OCI-LY7 (cell line): ENCODE measurements around the gene TIMM10. TPM values are rescaled to one million over a fixed set of nuclear protein-coding genes. Genes with fewer than 3 reads are reported as not detected.

Experiments used
- BruUV-seq: library from RNA; stranded (reverse); fragments of 400-500 nt; replicated peaks from 2 replicates; lab custom pipeline; 2021; lab: Mats Ljungman, UMichigan
- CTCF ChIA-PET: fragments of 300-600 bp; sonication (Branson Sonifier 250); formaldehyde crosslinking; loops from one replicate; lab custom pipeline; 2022; ENCODE audit warnings: antibody characterized with exemption; ENCODE audit not compliant: unreplicated experiment; lab: Charles Lee
- POLR2A ChIA-PET: fragments of 300-600 bp; sonication (Branson Sonifier 250); formaldehyde crosslinking; loops from one replicate; lab custom pipeline; 2022; ENCODE audit warnings: antibody characterized with exemption; lab: Charles Lee
- DNase-seq: peaks from one replicate; pipeline ENCODE4 v3.0.0-alpha.2; 2015; ENCODE audit warnings: low spot score
- H2AFZ ChIP-seq: fragments of 200-600 bp; sonication (generic), shearing (Covaris generic); 2 replicates; pipeline ENCODE4 v1.6.1; 2014; ENCODE audit warnings: mild to moderate bottlenecking, antibody characterized with exemption, low read length, moderate library complexity
- H3K27ac ChIP-seq: fragments of 200-600 bp; sonication (generic); 2 replicates; pipeline ENCODE4 v1.5.1; 2014; ENCODE audit warnings: mixed run types, low read depth, mild to moderate bottlenecking, moderate library complexity, low read length, inconsistent platforms; ENCODE audit not compliant: poor library complexity, severe bottlenecking
- H3K36me3 ChIP-seq: fragments of 200-600 bp; sonication (generic); 2 replicates; pipeline ENCODE4 v1.6.1; 2014; ENCODE audit warnings: mild to moderate bottlenecking, antibody characterized with exemption, low read length, moderate library complexity, mixed read lengths; ENCODE audit not compliant: insufficient read depth
- H3K4me1 ChIP-seq: fragments of 200-600 bp; sonication (generic); 2 replicates; pipeline ENCODE4 v1.5.1; 2014; ENCODE audit warnings: mild to moderate bottlenecking, low read length; ENCODE audit not compliant: insufficient read depth, poor library complexity, severe bottlenecking
- H3K4me2 ChIP-seq: fragments of 200-600 bp; sonication (generic); 2 replicates; pipeline ENCODE4 v1.6.1; 2014; ENCODE audit warnings: mild to moderate bottlenecking, low read length
- H3K4me3 ChIP-seq: fragments of 200-600 bp; sonication (generic); 2 replicates; pipeline ENCODE4 v1.5.1; 2014; ENCODE audit warnings: mild to moderate bottlenecking, low read depth, low read length; ENCODE audit not compliant: poor library complexity, severe bottlenecking
- H3K79me2 ChIP-seq: fragments of 200-600 bp; sonication (generic); 2 replicates; pipeline ENCODE4 v1.6.1; 2016; ENCODE audit warnings: low read depth, mild to moderate bottlenecking, low read length, moderate library complexity, mixed read lengths; ENCODE audit not compliant: insufficient read depth
- H3K9me2 ChIP-seq: fragments of 200-600 bp; sonication (generic); 2 replicates; pipeline ENCODE4 v1.6.1; 2016; ENCODE audit warnings: mild to moderate bottlenecking, low read length, mixed read lengths; ENCODE audit not compliant: insufficient read depth
- H3K9me3 ChIP-seq: fragments of 200-600 bp; sonication (generic); 2 replicates; pipeline ENCODE4 v1.6.1; 2014; ENCODE audit warnings: mild to moderate bottlenecking, mixed run types, low read length, mixed read lengths
- H4K20me1 ChIP-seq: fragments of 200-600 bp; sonication (generic); 2 replicates; pipeline ENCODE4 v1.6.1; 2014; ENCODE audit warnings: mild to moderate bottlenecking, antibody characterized with exemption, low read length, moderate library complexity, mixed read lengths; ENCODE audit not compliant: insufficient read depth
- EZH2phosphoT487 ChIP-seq: fragments of 200-600 bp; sonication (generic); IDR thresholded peaks from 2 replicates; pipeline ENCODE4 v1.6.1; 2018; ENCODE audit warnings: low read depth, borderline replicate concordance, mild to moderate bottlenecking, mixed run types, antibody characterized with exemption, low read length, moderate library complexity, mixed read lengths
- intact Hi-C: fragments of 100-400 bp; cut with micrococcal nuclease; formaldehyde crosslinking; loops from one replicate; pipeline ENCODE4 v1.10.0; 2022; ENCODE audit not compliant: unreplicated experiment
- small RNA-seq: library from RNA; depleted of rRNA; stranded (forward); fragments of <200 nt; gene quantifications from one replicate; pipeline ENCODE3, GENCODE V24; 2014
- total RNA-seq, 2 experiments: library from RNA; depleted of rRNA in 1 of 2; stranded (reverse); fragments of >200 nt in 1 of 2; shearing (Covaris generic) in 1 of 2; gene quantifications; 2 replicates each; pipeline ENCODE4 v1.2.3, GENCODE V29; 2014 to 2022
- TF ChIP-seq, protein P1 (sequence below): fragments of 200-600 bp; sonication (generic); conservative IDR thresholded peaks from 2 replicates; pipeline ENCODE4 v1.5.1; 2014; ENCODE audit warnings: mild to moderate bottlenecking, antibody characterized with exemption, low read length, moderate library complexity, mixed read lengths

TIMM10 gene
- total RNA-seq, 2 experiments from 2014 or later, result 163 to 258 TPM

DNA sequence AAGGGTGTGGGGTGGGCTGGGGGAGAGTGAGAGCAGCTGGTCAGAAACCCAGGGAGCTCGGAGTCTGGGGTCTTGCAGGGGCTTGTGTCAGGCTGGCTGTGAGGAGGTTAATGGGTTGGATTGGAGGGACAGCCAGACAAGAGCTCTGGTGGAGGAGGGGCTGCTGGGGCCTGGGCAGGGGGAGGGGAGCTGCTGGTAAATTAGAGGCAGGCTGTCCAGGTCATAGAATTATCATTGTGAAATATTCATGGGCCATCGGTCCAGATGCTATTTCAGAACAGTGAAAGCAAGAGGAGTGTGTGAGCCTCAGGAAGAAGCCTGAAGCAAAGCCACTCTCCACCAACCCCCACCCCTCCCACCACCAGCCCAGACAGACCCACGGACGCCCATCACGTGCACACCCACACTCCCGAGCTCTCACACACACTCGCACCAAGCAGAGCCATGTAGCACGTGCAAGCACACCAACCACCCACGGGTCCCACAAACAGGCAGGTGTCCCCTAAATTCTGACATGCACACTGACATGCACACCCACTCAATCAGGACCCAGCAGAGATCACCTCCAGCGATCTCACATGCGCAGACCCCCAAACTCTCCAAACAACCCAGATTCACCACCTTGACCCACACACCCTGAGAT, 51.4 kb downstream of the TIMM10 start:
- Histone ChIP-seq H2AFZ (no peak overlapping the region), H3K79me2 (no peaks in the 10 kb centered on the region), H3K9me3 (no peaks in the 10 kb centered on the region), H3K9me2 (no peaks in the 10 kb centered on the region), H3K36me3 (peaks cover 9% of the 10 kb centered on the region), H3K27ac (no peak overlapping the region), H3K4me2 (no peak overlapping the region), H3K4me1 (peaks cover 60% of the 10 kb centered on the region), H3K4me3 (no peak overlapping the region), H4K20me1 (no peaks in the 10 kb centered on the region)
- TF ChIP-seq, protein P1, sequence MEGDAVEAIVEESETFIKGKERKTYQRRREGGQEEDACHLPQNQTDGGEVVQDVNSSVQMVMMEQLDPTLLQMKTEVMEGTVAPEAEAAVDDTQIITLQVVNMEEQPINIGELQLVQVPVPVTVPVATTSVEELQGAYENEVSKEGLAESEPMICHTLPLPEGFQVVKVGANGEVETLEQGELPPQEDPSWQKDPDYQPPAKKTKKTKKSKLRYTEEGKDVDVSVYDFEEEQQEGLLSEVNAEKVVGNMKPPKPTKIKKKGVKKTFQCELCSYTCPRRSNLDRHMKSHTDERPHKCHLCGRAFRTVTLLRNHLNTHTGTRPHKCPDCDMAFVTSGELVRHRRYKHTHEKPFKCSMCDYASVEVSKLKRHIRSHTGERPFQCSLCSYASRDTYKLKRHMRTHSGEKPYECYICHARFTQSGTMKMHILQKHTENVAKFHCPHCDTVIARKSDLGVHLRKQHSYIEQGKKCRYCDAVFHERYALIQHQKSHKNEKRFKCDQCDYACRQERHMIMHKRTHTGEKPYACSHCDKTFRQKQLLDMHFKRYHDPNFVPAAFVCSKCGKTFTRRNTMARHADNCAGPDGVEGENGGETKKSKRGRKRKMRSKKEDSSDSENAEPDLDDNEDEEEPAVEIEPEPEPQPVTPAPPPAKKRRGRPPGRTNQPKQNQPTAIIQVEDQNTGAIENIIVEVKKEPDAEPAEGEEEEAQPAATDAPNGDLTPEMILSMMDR, result no peak
- no peak for TF ChIP-seq EZH2phosphoT487
- POLR2A ChIA-PET, result no interaction called here
- intact Hi-C loops, result no loop called here
- no TSS peak for BruUV-seq
- CTCF ChIA-PET, result interaction anchor here (0.6 kb wide), 1 partner anchor 15 kb away, joined by 8 read pairs; no protein-coding TSS in a partner anchor
- no peak for DNase-seq

Small RNA genes within 50 kb of the gene (small RNA-seq; reads per million reads assigned to genes)
- gene RN7SL605P, result not detected

Other genes starting within 250 kb of the TIMM10 start
- gene TNKS1BP1, start 205.8 kb downstream of the TIMM10 start, total RNA-seq (2014; rRNA removed; shearing (Covaris generic)), result 5.3 and 6.4 TPM in 2 replicates
- gene TNKS1BP1, start 205.8 kb downstream of the TIMM10 start, total RNA-seq (2022), result 16.4 and 19.7 TPM in 2 replicates
- 146 and 185 TPM in 2 replicates for gene SSRP1, start 194.9 kb downstream of the TIMM10 start, total RNA-seq (2014; rRNA removed; shearing (Covaris generic))
- gene SSRP1, start 194.9 kb downstream of the TIMM10 start, total RNA-seq (2022), result 216 and 221 TPM in 2 replicates
- not detected in 2 replicates for gene P2RX3, start 192.4 kb downstream of the TIMM10 start, total RNA-seq (2014; rRNA removed; shearing (Covaris generic))
- gene P2RX3, start 192.4 kb downstream of the TIMM10 start, total RNA-seq (2022), result not detected in 2 replicates
- not detected in 2 replicates for gene PRG3, start 149.6 kb downstream of the TIMM10 start, total RNA-seq (2014; rRNA removed; shearing (Covaris generic))
- not detected in 2 replicates for gene PRG3, start 149.6 kb downstream of the TIMM10 start, total RNA-seq (2022)
- 0.28 TPM in 1 of 2 replicates, not detected in the other for gene PRG2, start 140.1 kb downstream of the TIMM10 start, total RNA-seq (2014; rRNA removed; shearing (Covaris generic))
- gene PRG2, start 140.1 kb downstream of the TIMM10 start, total RNA-seq (2022), result 1.1 and 1.2 TPM in 2 replicates
- 38.4 and 41.3 TPM in 2 replicates for gene SLC43A3, start 103.6 kb downstream of the TIMM10 start, total RNA-seq (2014; rRNA removed; shearing (Covaris generic))
- gene SLC43A3, start 103.6 kb downstream of the TIMM10 start, total RNA-seq (2022), result 55.5 and 62.1 TPM in 2 replicates
- 0.25 and 0.41 TPM in 2 replicates for gene RTN4RL2, start 70.2 kb downstream of the TIMM10 start, total RNA-seq (2014; rRNA removed; shearing (Covaris generic))
- gene RTN4RL2, start 70.2 kb downstream of the TIMM10 start, total RNA-seq (2022), result 2.3 and 4.2 TPM in 2 replicates
- 47.1 and 61.1 TPM in 2 replicates for gene SLC43A1, start 15.1 kb downstream of the TIMM10 start, total RNA-seq (2014; rRNA removed; shearing (Covaris generic))
- 78.6 and 87.0 TPM in 2 replicates for gene SLC43A1, start 15.1 kb downstream of the TIMM10 start, total RNA-seq (2022)
- gene SMTNL1, start 6.8 kb upstream of the TIMM10 start, total RNA-seq (2014; rRNA removed; shearing (Covaris generic)), result not detected in 2 replicates
- gene SMTNL1, start 6.8 kb upstream of the TIMM10 start, total RNA-seq (2022), result not detected in 2 replicates
- gene UBE2L6, start 36.9 kb upstream of the TIMM10 start, total RNA-seq (2014; rRNA removed; shearing (Covaris generic)), result 64.7 and 68.9 TPM in 2 replicates
- gene UBE2L6, start 36.9 kb upstream of the TIMM10 start, total RNA-seq (2022), result 51.7 and 56.1 TPM in 2 replicates
- not detected in 2 replicates for gene SERPING1, start 66.9 kb upstream of the TIMM10 start, total RNA-seq (2014; rRNA removed; shearing (Covaris generic))
- not detected in 2 replicates for gene SERPING1, start 66.9 kb upstream of the TIMM10 start, total RNA-seq (2022)
- gene YPEL4, start 119.2 kb upstream of the TIMM10 start, total RNA-seq (2014; rRNA removed; shearing (Covaris generic)), result 0.54 and 0.85 TPM in 2 replicates
- gene YPEL4, start 119.2 kb upstream of the TIMM10 start, total RNA-seq (2022), result 0.52 and 0.55 TPM in 2 replicates
- 18.3 and 18.5 TPM in 2 replicates for gene CLP1, start 127.0 kb upstream of the TIMM10 start, total RNA-seq (2014; rRNA removed; shearing (Covaris generic))
- gene CLP1, start 127.0 kb upstream of the TIMM10 start, total RNA-seq (2022), result 18.1 and 20.8 TPM in 2 replicates
- gene ZDHHC5, start 137.4 kb upstream of the TIMM10 start, total RNA-seq (2014; rRNA removed; shearing (Covaris generic)), result 23.4 and 27.5 TPM in 2 replicates
- 46.1 and 57.4 TPM in 2 replicates for gene ZDHHC5, start 137.4 kb upstream of the TIMM10 start, total RNA-seq (2022)
- gene MED19, start 181.5 kb upstream of the TIMM10 start, total RNA-seq (2014; rRNA removed; shearing (Covaris generic)), result 11.9 and 17.5 TPM in 2 replicates
- 11.1 and 12.6 TPM in 2 replicates for gene MED19, start 181.5 kb upstream of the TIMM10 start, total RNA-seq (2022)
- 53.3 and 54.9 TPM in 2 replicates for gene TMX2, start 181.8 kb upstream of the TIMM10 start, total RNA-seq (2014; rRNA removed; shearing (Covaris generic))
- gene TMX2, start 181.8 kb upstream of the TIMM10 start, total RNA-seq (2022), result 60.2 and 66.9 TPM in 2 replicates
- gene SELENOH, start 210.7 kb upstream of the TIMM10 start, total RNA-seq (2014; rRNA removed; shearing (Covaris generic)), result 181 and 229 TPM in 2 replicates
- 144 and 169 TPM in 2 replicates for gene SELENOH, start 210.7 kb upstream of the TIMM10 start, total RNA-seq (2022)
- not detected in 2 replicates for gene BTBD18, start 221.1 kb upstream of the TIMM10 start, total RNA-seq (2014; rRNA removed; shearing (Covaris generic))
- not detected in 2 replicates for gene BTBD18, start 221.1 kb upstream of the TIMM10 start, total RNA-seq (2022)
- 5.1 and 6.7 TPM in 2 replicates for gene CTNND1, start 231.0 kb upstream of the TIMM10 start, total RNA-seq (2014; rRNA removed; shearing (Covaris generic))
- 5.3 and 9.0 TPM in 2 replicates for gene CTNND1, start 231.0 kb upstream of the TIMM10 start, total RNA-seq (2022)